Measurements from ENCODE around the gene RSF1.

DNA sequence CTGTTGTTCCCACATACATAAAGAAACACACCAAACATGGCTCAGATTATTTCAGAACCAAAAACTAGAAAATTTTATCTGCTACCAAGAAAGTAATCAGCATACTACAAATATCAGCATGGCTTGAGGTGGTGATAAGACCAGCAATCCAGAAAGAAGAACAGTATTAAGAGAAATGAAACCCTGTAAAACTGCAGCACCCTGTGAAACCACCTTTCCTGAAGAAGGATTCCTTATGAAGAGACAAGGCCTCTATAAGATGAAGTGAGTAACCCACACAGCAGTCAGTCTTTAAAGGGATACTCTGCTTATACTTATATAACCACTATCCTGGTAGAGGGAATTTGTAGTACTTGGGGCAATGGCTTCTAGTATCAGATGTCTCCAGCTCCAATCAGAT, 49.9 kb downstream of the RSF1 start:
- TF ChIP-seq POLR2AphosphoS5 (IDR thresholded peaks at IDR 0.05) (no peak), POLR2A (IDR thresholded peaks at IDR 0.05; ENCODE audit: low read depth) (no peak), EP300 (IDR thresholded peaks at IDR 0.05) (no peak)
- TF ChIP-seq, protein P1, sequence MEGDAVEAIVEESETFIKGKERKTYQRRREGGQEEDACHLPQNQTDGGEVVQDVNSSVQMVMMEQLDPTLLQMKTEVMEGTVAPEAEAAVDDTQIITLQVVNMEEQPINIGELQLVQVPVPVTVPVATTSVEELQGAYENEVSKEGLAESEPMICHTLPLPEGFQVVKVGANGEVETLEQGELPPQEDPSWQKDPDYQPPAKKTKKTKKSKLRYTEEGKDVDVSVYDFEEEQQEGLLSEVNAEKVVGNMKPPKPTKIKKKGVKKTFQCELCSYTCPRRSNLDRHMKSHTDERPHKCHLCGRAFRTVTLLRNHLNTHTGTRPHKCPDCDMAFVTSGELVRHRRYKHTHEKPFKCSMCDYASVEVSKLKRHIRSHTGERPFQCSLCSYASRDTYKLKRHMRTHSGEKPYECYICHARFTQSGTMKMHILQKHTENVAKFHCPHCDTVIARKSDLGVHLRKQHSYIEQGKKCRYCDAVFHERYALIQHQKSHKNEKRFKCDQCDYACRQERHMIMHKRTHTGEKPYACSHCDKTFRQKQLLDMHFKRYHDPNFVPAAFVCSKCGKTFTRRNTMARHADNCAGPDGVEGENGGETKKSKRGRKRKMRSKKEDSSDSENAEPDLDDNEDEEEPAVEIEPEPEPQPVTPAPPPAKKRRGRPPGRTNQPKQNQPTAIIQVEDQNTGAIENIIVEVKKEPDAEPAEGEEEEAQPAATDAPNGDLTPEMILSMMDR (IDR thresholded peaks at IDR 0.05) = no peak

Measured in esophagus muscularis mucosa (tissue), 4 donors.